OCI-LY1 (cell line): Measurements from ENCODE around the gene GRIP1.

ENCODE experiments used
- H2AFZ ChIP-seq: fragments of 200-600 bp; sonication (generic), shearing (Covaris generic); 2 replicates; pipeline ENCODE4 v1.6.0; 2014; ENCODE audit warnings: antibody characterized with exemption, mild to moderate bottlenecking, low read length
- H3F3A ChIP-seq: fragments of 200-600 bp; sonication (generic), shearing (Covaris generic); 2 replicates; pipeline ENCODE4 v1.6.0; 2014; ENCODE audit warnings: mild to moderate bottlenecking, antibody characterized with exemption, low read length, moderate library complexity; ENCODE audit not compliant: insufficient read depth
- H3K27ac ChIP-seq: fragments of 200-600 bp; sonication (generic); 2 replicates; pipeline ENCODE4 v1.5.1; 2014; ENCODE audit warnings: low read length, mixed run types, mild to moderate bottlenecking, low read depth; ENCODE audit not compliant: poor library complexity, severe bottlenecking
- H3K27me3 ChIP-seq: fragments of 200-600 bp; sonication (generic); 2 replicates; pipeline ENCODE4 v1.6.0; 2014; ENCODE audit warnings: antibody characterized with exemption, mild to moderate bottlenecking, low read length, moderate library complexity; ENCODE audit not compliant: insufficient read depth
- H3K36me3 ChIP-seq: fragments of 200-600 bp; sonication (generic); 2 replicates; pipeline ENCODE4 v1.6.1; 2014; ENCODE audit warnings: mild to moderate bottlenecking, antibody characterized with exemption, low read length, moderate library complexity, mixed read lengths; ENCODE audit not compliant: insufficient read depth
- H3K4me1 ChIP-seq: fragments of 200-600 bp; sonication (generic); 2 replicates; pipeline ENCODE4 v1.5.1; 2014; ENCODE audit warnings: mild to moderate bottlenecking, low read length, moderate library complexity; ENCODE audit not compliant: insufficient read depth, severe bottlenecking
- H3K4me2 ChIP-seq: fragments of 200-600 bp; sonication (generic), shearing (Covaris generic); 2 replicates; pipeline ENCODE4 v1.6.1; 2014; ENCODE audit warnings: low read length
- H3K4me3 ChIP-seq: fragments of 200-600 bp; sonication (generic); 2 replicates; pipeline ENCODE4 v1.5.1; 2014; ENCODE audit warnings: low read length, low read depth, mild to moderate bottlenecking, mixed read lengths; ENCODE audit not compliant: poor library complexity, severe bottlenecking
- H3K79me2 ChIP-seq: fragments of 200-600 bp; shearing (Covaris generic); 2 replicates; pipeline ENCODE4 v1.6.1; 2016; ENCODE audit warnings: mixed run types, low read length, mixed read lengths; ENCODE audit not compliant: insufficient read depth
- H3K9ac ChIP-seq: fragments of 200-600 bp; sonication (generic), shearing (Covaris generic); 2 replicates; pipeline ENCODE4 v1.6.1; 2014; ENCODE audit warnings: mild to moderate bottlenecking, low read length, mixed read lengths
- H3K9me2 ChIP-seq: fragments of 200-600 bp; sonication (generic), shearing (Covaris generic); 2 replicates; pipeline ENCODE4 v1.6.1; 2014; ENCODE audit warnings: low read depth, mild to moderate bottlenecking, low read length, mixed read lengths
- H3K9me3 ChIP-seq: fragments of 200-600 bp; shearing (Covaris generic); 2 replicates; pipeline ENCODE4 v1.6.1; 2014; ENCODE audit warnings: low read length, mixed read lengths
- H4K20me1 ChIP-seq: fragments of 200-600 bp; sonication (generic), shearing (Covaris generic); 2 replicates; pipeline ENCODE4 v1.6.0; 2016; ENCODE audit warnings: mild to moderate bottlenecking, low read length; ENCODE audit not compliant: insufficient read depth
- CTCF ChIP-seq: fragments of 200-600 bp; sonication (generic), shearing (Covaris generic); IDR thresholded peaks from 2 replicates; pipeline ENCODE4 v1.5.1; 2017; ENCODE audit warnings: mild to moderate bottlenecking, antibody characterized with exemption, low read length, moderate library complexity, mixed read lengths
- EZH2 ChIP-seq: fragments of 200-600 bp; sonication (generic), shearing (Covaris generic); IDR thresholded peaks from 2 replicates; pipeline ENCODE4 v1.8.0; 2017; ENCODE audit warnings: borderline replicate concordance, mixed run types, mild to moderate bottlenecking, antibody characterized with exemption, low read length, moderate library complexity, mixed read lengths

GRIP1 gene

GRCh38 chr12:66666481-66666880, 12.4 kb downstream of the GRIP1 start:
- H3K79me2 ChIP-seq, result no peaks in the 10 kb centered on the region
- no peaks in the 10 kb centered on the region for H4K20me1 ChIP-seq
- no peak overlapping the region for H3K4me2 ChIP-seq
- no peak overlapping the region for H3K4me3 ChIP-seq
- H3K4me1 ChIP-seq, result peaks cover 38% of the 10 kb centered on the region
- no peak for TF ChIP-seq EZH2
- no peak for TF ChIP-seq CTCF
- H3K9me3 ChIP-seq, result no peaks in the 10 kb centered on the region
- H3K27me3 ChIP-seq, result no peaks in the 10 kb centered on the region
- H3K9me2 ChIP-seq, result no peaks in the 10 kb centered on the region
- H3F3A ChIP-seq, result no peaks in the 10 kb centered on the region
- no peak overlapping the region for H3K9ac ChIP-seq
- H2AFZ ChIP-seq, result no peak overlapping the region
- no peak overlapping the region for H3K27ac ChIP-seq
- no peaks in the 10 kb centered on the region for H3K36me3 ChIP-seq

- H3K4me2 ChIP-seq, result no peak overlapping the region
- no peaks in the 10 kb centered on the region for H3K36me3 ChIP-seq
- no peaks in the 10 kb centered on the region for H3K27me3 ChIP-seq
- H3K9me3 ChIP-seq, result no peaks in the 10 kb centered on the region
- no peaks in the 10 kb centered on the region for H4K20me1 ChIP-seq
- no peak overlapping the region for H3K4me3 ChIP-seq
- H3K4me1 ChIP-seq, result peaks cover 45% of the 10 kb centered on the region
- H3K27ac ChIP-seq, result peak overlapping the region; percentile 10
- no peaks in the 10 kb centered on the region for H3F3A ChIP-seq
- no peak for TF ChIP-seq CTCF
- no peak for TF ChIP-seq EZH2
- H3K79me2 ChIP-seq, result no peaks in the 10 kb centered on the region
- no peak overlapping the region for H2AFZ ChIP-seq
- no peak overlapping the region for H3K9ac ChIP-seq
- no peaks in the 10 kb centered on the region for H3K9me2 ChIP-seq
Measured at GRCh38 chr12:66665435-66665985, 13.4 kb downstream of the GRIP1 start.

GRCh38 chr12:66664076-66664475, 14.8 kb downstream of the GRIP1 start:
- Histone ChIP-seq H3K9ac (no peak overlapping the region), H3K4me3 (no peak overlapping the region), H3F3A (no peaks in the 10 kb centered on the region), H3K36me3 (no peaks in the 10 kb centered on the region), H3K27me3 (no peaks in the 10 kb centered on the region), H3K79me2 (no peaks in the 10 kb centered on the region), H2AFZ (no peak overlapping the region), H3K27ac (no peak overlapping the region), H3K9me3 (no peaks in the 10 kb centered on the region), H3K4me1 (peaks cover 45% of the 10 kb centered on the region), H3K9me2 (no peaks in the 10 kb centered on the region), H4K20me1 (no peaks in the 10 kb centered on the region), H3K4me2 (no peak overlapping the region)
- TF ChIP-seq CTCF (no peak), EZH2 (no peak)
